GM19452 (cell line): ENCODE data around the gene USF2.
"Not testable (repeated sequence)": the region's sequence is repeated elsewhere in the genome, so short reads cannot be mapped to it uniquely, and the experiment has no call there.

Experiments used
- ATAC-seq: cut with Tn5 transposase; IDR thresholded peaks from one replicate; pipeline ENCODE4 v1.9.1; 2021; ENCODE audit not compliant: unreplicated experiment

Gene USF2, protein sequence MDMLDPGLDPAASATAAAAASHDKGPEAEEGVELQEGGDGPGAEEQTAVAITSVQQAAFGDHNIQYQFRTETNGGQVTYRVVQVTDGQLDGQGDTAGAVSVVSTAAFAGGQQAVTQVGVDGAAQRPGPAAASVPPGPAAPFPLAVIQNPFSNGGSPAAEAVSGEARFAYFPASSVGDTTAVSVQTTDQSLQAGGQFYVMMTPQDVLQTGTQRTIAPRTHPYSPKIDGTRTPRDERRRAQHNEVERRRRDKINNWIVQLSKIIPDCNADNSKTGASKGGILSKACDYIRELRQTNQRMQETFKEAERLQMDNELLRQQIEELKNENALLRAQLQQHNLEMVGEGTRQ

DNA sequence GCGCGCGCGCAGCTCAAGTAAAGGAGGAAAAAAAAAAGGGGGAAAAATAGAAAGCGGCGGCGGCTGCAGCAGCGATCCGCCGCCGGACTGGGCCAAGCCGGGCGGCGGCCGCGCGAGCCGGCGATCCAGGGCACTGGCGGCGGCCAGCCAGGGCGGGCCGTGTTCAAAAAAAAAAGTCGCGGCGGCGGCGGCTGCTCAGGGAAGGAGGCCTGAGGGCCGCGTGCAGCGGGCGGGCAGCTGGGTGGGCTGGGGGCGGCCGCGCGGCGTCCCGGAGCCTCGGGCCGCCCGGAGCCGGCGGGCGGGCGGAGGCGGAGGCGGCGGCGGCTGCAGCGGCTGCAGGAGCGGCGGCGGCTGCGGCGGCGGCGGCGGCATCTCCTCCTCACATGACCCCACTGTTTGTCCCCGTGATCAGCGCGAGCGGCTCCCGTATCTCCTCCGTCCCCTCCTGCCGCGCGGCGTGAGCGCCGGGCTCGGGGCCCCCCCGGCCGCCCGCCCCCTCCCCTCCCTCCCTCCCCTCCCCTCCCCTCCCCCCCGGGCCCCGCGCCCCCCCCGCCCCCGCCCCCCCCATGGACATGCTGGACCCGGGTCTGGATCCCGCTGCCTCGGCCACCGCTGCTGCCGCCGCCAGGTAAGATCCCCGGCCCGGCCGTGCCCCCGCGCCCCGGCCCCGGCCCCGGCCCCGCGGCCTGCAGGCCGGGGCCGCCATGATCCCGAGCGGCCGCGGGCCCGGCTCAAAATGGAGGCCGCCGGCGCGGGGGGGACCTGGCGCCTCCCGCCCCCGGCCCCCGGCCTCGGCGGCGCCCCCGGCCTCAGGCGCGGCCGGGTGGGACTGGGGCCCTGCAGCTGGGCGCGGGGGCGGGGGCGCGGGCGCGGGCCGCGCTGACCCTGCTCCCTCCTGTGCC is at the start of gene USF2:
Gene USF2, plus strand, starts transcription at position 427 of the 902 bp plus-strand sequence. Its CDS starts 140 bp downstream, at position 567.
- peak; percentile 16 for ATAC-seq

DNA sequence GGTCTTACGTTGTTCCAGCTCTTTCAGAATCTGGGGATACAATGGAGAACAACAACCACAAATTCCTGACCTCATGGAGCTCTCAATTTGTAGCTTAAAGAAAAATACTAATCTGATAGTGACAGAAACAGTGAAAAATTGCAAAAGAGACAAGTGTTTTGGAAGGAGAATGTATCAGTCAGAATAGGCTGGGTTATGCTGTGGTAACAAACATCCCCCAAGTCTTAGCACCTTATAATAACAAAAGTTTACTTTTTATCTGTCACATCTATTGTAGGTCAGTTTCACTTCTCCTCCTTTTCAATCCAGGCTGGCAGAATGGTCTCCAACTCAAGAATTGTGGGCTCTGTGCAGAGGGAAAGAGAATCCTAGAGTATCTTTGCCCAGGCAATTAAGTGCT is 49.8 kb upstream of the USF2 start:
- no peak for ATAC-seq

DNA sequence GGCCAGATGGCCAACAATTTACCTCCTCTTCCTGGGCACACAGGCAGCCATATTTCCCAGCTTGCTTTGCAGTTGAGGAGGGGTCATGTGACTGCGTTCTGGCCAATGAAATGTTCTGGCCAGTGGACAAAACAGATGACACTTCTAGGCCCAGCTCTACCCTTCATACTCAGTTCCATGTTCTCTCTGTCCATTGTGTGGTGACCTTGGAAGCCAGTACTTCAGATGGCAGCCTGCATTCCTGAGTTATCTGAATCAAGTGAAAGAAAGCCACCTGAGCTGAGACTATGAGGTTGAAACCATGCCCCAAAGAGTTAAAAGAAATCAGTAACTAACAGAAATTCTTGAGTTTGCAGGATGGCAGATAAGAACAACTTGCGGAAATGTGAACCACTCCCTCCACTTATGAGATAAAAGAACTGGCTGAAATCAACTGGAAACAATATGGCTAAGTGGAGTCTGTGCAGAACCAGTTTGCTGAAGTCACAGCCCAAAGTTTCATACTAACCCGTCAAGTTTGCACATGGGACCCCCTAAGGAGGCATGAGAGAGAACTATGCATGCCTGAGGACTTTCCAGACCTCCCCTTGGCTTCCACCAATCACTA is 48.3 kb upstream of the USF2 start:
- no peak for ATAC-seq

GRCh38 chr19:35220973-35221590 is 47.7 kb upstream of the USF2 start:
- not testable (repeated sequence) for ATAC-seq

- ATAC-seq = no peak
Measured at GRCh38 chr19:35222373-35223015, 46.3 kb upstream of the USF2 start.

DNA sequence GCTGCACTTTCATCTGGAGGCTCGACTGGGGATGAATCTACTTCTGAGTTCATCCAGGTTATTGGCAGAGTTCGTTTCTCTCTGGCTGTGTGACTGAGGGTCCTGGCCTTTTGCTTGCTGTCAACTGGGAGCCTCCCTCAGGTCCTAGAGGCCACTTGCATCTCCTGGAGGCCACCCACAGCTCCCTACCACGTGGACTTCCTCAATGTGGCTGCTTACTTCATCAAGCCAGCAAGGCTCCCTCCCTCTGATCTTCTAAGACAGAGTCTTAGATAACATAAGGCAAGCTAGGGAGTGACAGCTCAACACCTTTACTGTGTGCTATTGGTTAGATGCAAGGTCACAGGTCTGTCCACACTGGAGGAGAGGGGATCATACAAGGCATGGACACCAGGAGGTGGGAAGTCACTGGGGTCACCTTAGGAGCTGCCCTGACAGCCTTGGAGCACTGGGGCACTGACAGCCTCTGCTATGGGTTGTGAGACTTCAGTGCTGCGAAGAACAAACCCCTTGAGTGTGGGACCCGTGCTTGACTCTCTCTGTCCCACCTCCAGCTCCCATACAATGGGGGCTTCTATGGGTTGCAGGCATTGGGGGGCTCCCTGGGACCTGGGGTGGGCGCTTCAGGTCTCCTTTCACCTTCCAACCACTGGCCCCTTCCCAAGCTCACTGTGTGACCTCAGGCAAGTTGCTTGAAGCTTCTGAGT is 45.5 kb upstream of the USF2 start:
- no peak for ATAC-seq

- no peak for ATAC-seq
Measured at GRCh38 chr19:35223862-35224505, 44.8 kb upstream of the USF2 start.

- ATAC-seq = no peak
Measured at GRCh38 chr19:35224681-35225571, 43.8 kb upstream of the USF2 start.

DNA sequence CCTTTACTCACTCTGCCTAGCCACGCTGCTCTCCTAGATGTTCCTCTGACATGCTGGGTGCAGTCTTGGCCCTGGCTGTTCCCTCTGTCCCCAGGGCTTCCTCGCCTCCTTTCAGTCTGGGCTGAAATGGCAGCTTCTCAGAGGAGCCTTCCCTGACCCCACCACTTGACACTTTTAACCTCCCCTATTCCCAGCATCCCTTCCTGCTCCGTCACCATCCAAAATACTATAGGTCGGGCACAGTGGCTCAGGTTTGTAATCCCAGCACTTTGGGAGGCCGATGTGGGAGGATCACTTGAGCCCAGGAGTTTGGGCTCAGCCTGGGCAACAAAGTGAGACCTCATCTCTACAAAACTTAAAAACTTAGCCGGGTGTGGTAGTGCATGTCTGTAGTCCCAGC is 42.8 kb upstream of the USF2 start:
- ATAC-seq = no peak

- no peak for ATAC-seq
Measured at GRCh38 chr19:35226748-35227147, 42.0 kb upstream of the USF2 start.

- no peak for ATAC-seq
Measured at GRCh38 chr19:35228177-35228930, 40.4 kb upstream of the USF2 start, which contains the start of gene FAM187B. FAM187B (minus strand) TSS chr19:35228739; CDS start chr19:35228680, 59 bp downstream.

DNA sequence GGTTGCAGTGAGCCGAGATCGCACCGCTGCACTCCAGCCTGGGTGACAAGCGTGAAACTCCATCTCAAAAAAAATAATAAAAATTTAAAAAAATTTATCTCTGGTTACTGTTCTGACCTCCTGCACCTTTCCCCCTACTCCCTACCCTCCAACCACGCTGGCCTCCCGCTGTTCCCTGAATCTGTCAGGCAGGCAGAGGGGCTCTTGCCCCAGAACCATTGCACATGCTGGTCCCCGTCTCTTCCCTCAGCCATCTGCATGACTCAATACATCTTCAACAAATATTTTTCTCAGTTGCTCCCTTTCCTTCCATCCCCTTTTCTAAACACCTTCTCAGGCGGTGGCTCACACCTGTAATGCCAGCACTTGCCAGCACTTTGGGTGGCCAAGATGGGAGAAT is 39.2 kb upstream of the USF2 start:
- ATAC-seq = no peak

DNA sequence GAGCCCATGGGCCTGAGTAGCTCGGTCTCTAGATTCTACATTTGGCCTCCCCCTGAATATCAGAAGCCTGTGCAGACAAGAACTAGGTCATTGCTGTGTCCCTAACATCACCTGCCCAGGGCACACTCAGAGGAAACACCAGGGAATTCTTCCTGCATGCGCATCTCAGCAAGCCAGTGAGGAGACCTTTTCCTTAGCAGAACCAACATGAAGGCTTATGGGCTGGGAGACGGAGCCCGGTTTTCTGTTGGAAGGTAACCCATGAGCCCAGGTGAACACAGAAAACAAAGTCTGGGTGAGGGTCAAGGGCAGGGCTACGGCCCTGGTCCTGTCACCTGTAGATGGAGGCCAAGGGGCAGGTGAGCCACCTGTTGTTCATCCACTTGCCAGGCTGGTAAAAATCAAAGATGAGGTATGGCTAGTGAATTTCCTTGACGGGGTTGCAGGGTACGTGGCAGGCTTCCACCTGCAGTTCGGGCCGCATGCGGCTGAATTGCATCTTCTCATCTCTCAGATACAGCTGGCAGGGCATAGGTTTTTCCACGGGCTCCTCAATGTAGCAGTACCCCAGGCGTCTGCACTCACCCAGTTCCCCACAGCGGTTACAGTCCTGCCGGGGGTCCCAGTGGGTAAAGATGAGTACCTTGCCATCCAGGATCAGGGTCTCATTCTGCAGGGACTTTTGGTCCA is 36.7 kb upstream of the USF2 start:
- ATAC-seq = no peak

GRCh38 chr19:35232912-35233311 is 35.9 kb upstream of the USF2 start:
- ATAC-seq = no peak

DNA sequence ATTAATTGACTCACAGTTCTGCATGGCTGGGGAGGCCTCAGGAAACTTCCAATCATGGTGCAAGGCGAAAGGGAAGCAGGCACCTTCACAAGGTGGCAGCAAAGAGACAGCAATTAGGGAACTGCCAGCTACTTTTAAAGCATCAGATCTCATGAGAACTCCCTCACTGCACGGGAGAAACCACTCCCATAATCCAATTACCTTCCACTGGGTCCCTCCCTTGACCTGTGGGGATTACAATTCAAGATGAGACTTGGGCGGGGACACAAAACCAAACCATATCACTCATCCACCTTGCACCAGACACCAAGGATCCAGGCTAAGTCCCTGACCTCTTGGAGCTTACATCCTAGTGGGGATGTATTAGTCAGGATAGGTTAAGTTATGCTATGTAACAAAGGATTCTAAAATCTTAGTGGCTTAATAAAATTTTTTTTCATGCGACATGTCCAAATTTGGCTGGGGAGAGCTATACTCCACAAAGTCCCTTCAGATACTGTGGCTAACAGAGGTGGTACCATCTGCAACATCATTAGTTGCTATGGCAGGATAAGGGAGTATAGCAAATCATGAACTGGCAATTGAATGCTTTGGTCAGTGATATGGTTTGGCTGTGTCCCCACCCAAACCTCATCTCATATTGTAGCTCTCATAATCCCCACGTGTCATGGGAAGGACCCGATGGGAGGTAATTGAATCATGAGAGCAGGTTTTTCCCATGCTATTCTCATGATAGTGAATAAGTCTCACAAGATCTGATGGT is 31.9 kb upstream of the USF2 start:
- no peak for ATAC-seq

DNA sequence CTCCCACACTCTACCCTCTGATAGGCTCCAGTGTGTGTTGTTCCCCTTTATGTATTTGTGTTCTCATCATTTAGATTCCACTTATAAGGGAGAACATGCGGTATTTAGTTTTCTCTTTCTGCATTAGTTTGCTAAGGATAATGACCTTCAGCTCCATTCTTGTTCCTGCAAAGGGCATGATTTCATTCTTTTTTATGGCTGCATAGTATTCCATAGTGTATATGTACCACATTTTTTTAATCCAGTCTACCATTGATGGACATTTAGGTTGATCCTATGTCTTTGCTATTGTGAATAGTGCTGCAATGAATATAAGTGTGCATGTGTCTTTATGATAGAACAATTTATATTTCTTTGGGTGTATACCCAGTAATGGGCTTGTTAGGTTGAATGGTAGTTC is 29.2 kb upstream of the USF2 start:
- not testable (repeated sequence) for ATAC-seq
